HepG2 (cell line): ENCODE measurements around the gene LYSMD3. TPM values are rescaled to one million over a fixed set of nuclear protein-coding genes. Genes with fewer than 3 reads are reported as not detected.

ENCODE experiments used
- ATAC-seq: fragments of 200-7000 bp; cut with Tn5 transposase; 3 replicates; pipeline ENCODE4 v1.9.1; 2020; ENCODE audit warnings: mild to moderate bottlenecking, moderate library complexity
- BruUV-seq: library from RNA; stranded (reverse); fragments of 400-500 nt; replicated peaks from 2 replicates; lab custom pipeline; 2021; lab: Mats Ljungman, UMichigan
- CTCF ChIA-PET: fragments of 300-600 bp; formaldehyde crosslinking; extraction: SDS; loops from one replicate; lab custom pipeline; 2021; ENCODE audit warnings: low total read pairs, inconsistent platforms, low intra/inter-chr PET ratio; lab: Yijun Ruan, JAX
- POLR2A ChIA-PET: fragments of 350-600 bp; sonication (Branson Sonifier 250); formaldehyde crosslinking; loops from one replicate; lab custom pipeline; 2020; ENCODE audit warnings: antibody characterized with exemption, inconsistent platforms; lab: Yijun Ruan, JAX
- DNase-seq: peaks from one replicate; pipeline ENCODE4 v3.0.0-alpha.2; 2015; ENCODE audit warnings: low spot score
- FAIRE-seq: peaks from 3 replicates; lab custom pipeline; 2011; peaks lifted over from hg19 to GRCh38; lab: Jason Lieb, UNC
- H2AFZ ChIP-seq: one replicate; pipeline ENCODE4 v1.6.1; 2011; ENCODE audit warnings: low read length, inconsistent platforms
- H3K27ac ChIP-seq: fragments of 300-600 bp; 3 replicates; pipeline ENCODE4 v1.8.0; 2011; ENCODE audit warnings: mixed run types, mild to moderate bottlenecking, mixed read lengths, low read length, inconsistent platforms; ENCODE audit not compliant: insufficient read depth; ENCODE audit errors: extremely low read length
- H3K27me3 ChIP-seq, 2 experiments: fragments of 200-600 bp in 1 of 2; 2 replicates in 1 of 2; 3 replicates in 1 of 2; pipeline versions ENCODE4 v1.6.0 to v1.8.0; 2011; ENCODE audit warnings: low read length in 2 of 2, mild to moderate bottlenecking in 2 of 2, moderate library complexity in 2 of 2, inconsistent platforms in 1 of 2; ENCODE audit not compliant: insufficient read depth in 2 of 2, control insufficient read depth in 1 of 2
- H3K36me3 ChIP-seq, 2 experiments: fragments of 200-600 bp in 1 of 2; replicated peaks in 1 of 2; 2 replicates in 1 of 2; 3 replicates in 1 of 2; pipeline versions ENCODE4 v1.5.1 to v1.8.0; 2011; ENCODE audit warnings: low read length in 2 of 2, inconsistent platforms in 1 of 2; ENCODE audit not compliant: insufficient read depth in 2 of 2, control insufficient read depth in 1 of 2
- H3K4me1 ChIP-seq: 2 replicates; pipeline ENCODE4 v1.5.1; 2012; ENCODE audit warnings: low read length, inconsistent platforms; ENCODE audit not compliant: insufficient read depth
- H3K4me2 ChIP-seq: 2 replicates; pipeline ENCODE4 v1.6.0; 2011; ENCODE audit warnings: low read depth, low read length, inconsistent platforms
- H3K4me3 ChIP-seq, 3 experiments: fragments of 200-600 bp in 1 of 3; sonication (generic), shearing (Covaris generic) in 1 of 3; replicated peaks in 1 of 3; 2 replicates each; pipeline ENCODE4 v1.5.1; 2011 to 2016; ENCODE audit warnings: low read length in 3 of 3, inconsistent platforms in 2 of 3, low read depth in 2 of 3, mild to moderate bottlenecking in 2 of 3, control low read depth in 1 of 3, mixed read lengths in 1 of 3; ENCODE audit not compliant: insufficient read depth in 1 of 3
- H3K79me2 ChIP-seq: one replicate; pipeline ENCODE4 v1.6.1; 2011; ENCODE audit warnings: low read length, inconsistent platforms; ENCODE audit not compliant: insufficient read depth
- H3K9ac ChIP-seq: 2 replicates; pipeline ENCODE4 v1.6.0; 2011; ENCODE audit warnings: mild to moderate bottlenecking, low read depth, low read length, inconsistent platforms; ENCODE audit not compliant: insufficient read depth
- H3K9me3 ChIP-seq: 2 replicates; pipeline ENCODE4 v1.5.1; 2012; ENCODE audit warnings: mild to moderate bottlenecking, low read length
- H4K20me1 ChIP-seq: 2 replicates; pipeline ENCODE4 v1.6.0; 2011; ENCODE audit warnings: inconsistent platforms, mild to moderate bottlenecking, low read length, moderate library complexity; ENCODE audit not compliant: insufficient read depth
- ARID2 ChIP-seq: sonication (generic); formaldehyde crosslinking; IDR thresholded peaks from 2 replicates; pipeline ENCODE4 v1.8.1; 2022; ENCODE audit warnings: mild to moderate bottlenecking, missing genetic modification reagents, borderline replicate concordance
- ARNT2 ChIP-seq: sonication (generic); formaldehyde crosslinking; IDR thresholded peaks from 2 replicates; pipeline ENCODE4 v1.8.0; 2022; ENCODE audit warnings: mild to moderate bottlenecking, low read depth, missing genetic modification reagents, moderate library complexity
- GABPB1 ChIP-seq: IDR thresholded peaks from 2 replicates; pipeline ENCODE4 v1.6.1; 2016; ENCODE audit warnings: mild to moderate bottlenecking, missing genetic modification reagents, moderate library complexity, missing compliant biosample characterization
- HNF4A ChIP-seq: sonication (generic); formaldehyde crosslinking; IDR thresholded peaks from 2 replicates; pipeline ENCODE4 v1.4.0; 2020; ENCODE audit warnings: missing genetic modification reagents
- HNRNPLL ChIP-seq: fragments of 200-400 bp; formaldehyde crosslinking; IDR thresholded peaks from 2 replicates; pipeline ENCODE4 v1.6.1; 2017; ENCODE audit warnings: mild to moderate bottlenecking, low read depth, low read length; ENCODE audit not compliant: poor library complexity, severe bottlenecking
- ISL2 ChIP-seq: sonication (generic); formaldehyde crosslinking; IDR thresholded peaks from 2 replicates; pipeline ENCODE4 v1.5.0; 2020; ENCODE audit warnings: missing genetic modification reagents
- KAT7 ChIP-seq: IDR thresholded peaks from 2 replicates; pipeline ENCODE4 v1.6.1; 2018; ENCODE audit warnings: borderline replicate concordance, missing compliant biosample characterization
- MED1 ChIP-seq: sonication (generic); formaldehyde crosslinking; IDR thresholded peaks from 2 replicates; pipeline ENCODE4 v1.4.0; 2020; ENCODE audit warnings: missing genetic modification reagents
- NFYB ChIP-seq: sonication (generic); formaldehyde crosslinking; IDR thresholded peaks from 2 replicates; pipeline ENCODE4 v1.4.0; 2020; ENCODE audit warnings: missing genetic modification reagents
- PCBP1 ChIP-seq: fragments of 200-400 bp; formaldehyde crosslinking; IDR thresholded peaks from 2 replicates; pipeline ENCODE4 v1.6.1; 2017; ENCODE audit warnings: mild to moderate bottlenecking, low read depth, low read length, borderline replicate concordance
- RFX3 ChIP-seq: IDR thresholded peaks from 2 replicates; pipeline ENCODE4 v1.6.1; 2016; ENCODE audit warnings: missing biosample characterization, missing genetic modification reagents
- XRCC5 ChIP-seq: fragments of 200-400 bp; formaldehyde crosslinking; optimal IDR thresholded peaks from 2 replicates; pipeline ENCODE3; 2017; ENCODE audit warnings: mild to moderate bottlenecking, low read length
- ZMYM4 ChIP-seq: sonication (generic); formaldehyde crosslinking; IDR thresholded peaks from 2 replicates; pipeline ENCODE4 v1.8.1; 2023; ENCODE audit warnings: mild to moderate bottlenecking, missing genetic modification reagents
- ZNF350 ChIP-seq: sonication (generic); formaldehyde crosslinking; IDR thresholded peaks from 2 replicates; pipeline ENCODE4 v1.4.0; 2020; ENCODE audit warnings: mild to moderate bottlenecking, low read depth, missing genetic modification reagents, borderline replicate concordance
- ZNF616 ChIP-seq: sonication (generic); formaldehyde crosslinking; IDR thresholded peaks from 2 replicates; pipeline ENCODE4 v1.5.0; 2020; ENCODE audit warnings: low read depth, mild to moderate bottlenecking, missing genetic modification reagents
- WGBS: methylation state at CpG from one replicate; pipeline ENCODE4 v1.1.6; 2017; ENCODE audit warnings: low lambda C conversion rate; 5-methylcytosine and 5-hydroxymethylcytosine counted together
- in situ Hi-C: cut with HindIII; loops from 2 replicates; pipeline ENCODE4 v1.10.0; 2017; ENCODE audit warnings: low pct_unique_long_range_greater_than_20kb; ENCODE audit not compliant: extremely low pct_ligation_motif_present
- intact Hi-C: fragments of 100-400 bp; cut with micrococcal nuclease; formaldehyde crosslinking; loops from one replicate; pipeline ENCODE4 v1.10.0; 2022; ENCODE audit not compliant: unreplicated experiment
- polyA plus RNA-seq, 8 experiments: library from polyadenylated mRNA; depleted of rRNA in 3 of 8; stranded (reverse) in 7 of 8; unstranded in 1 of 8; fragments of >200 nt; fragmentation: Illumina TruSeq in 4 of 8; extraction: Trizol in 4 of 8; gene quantifications; 2 replicates each; pipeline versions ENCODE4 v1.2.1 to v1.2.3, GENCODE V29; 2011 to 2016; ENCODE audit warnings: low read depth in 4 of 8, missing spikeins in 1 of 8, mixed read lengths in 1 of 8; ENCODE audit not compliant: insufficient read depth in 1 of 8
- total RNA-seq, 5 experiments: library from RNA; depleted of rRNA; stranded (reverse); fragments of >200 nt; fragmentation: Illumina TruSeq; extraction: Trizol; gene quantifications; 2 replicates each; pipeline ENCODE4 v1.2.3, GENCODE V29; 2016; ENCODE audit warnings: low read depth in 1 of 5
- TF ChIP-seq, protein P1 (sequence below): sonication (generic); formaldehyde crosslinking; IDR thresholded peaks from 2 replicates; pipeline ENCODE4 v1.8.1; 2023; ENCODE audit warnings: missing genetic modification reagents, inconsistent platforms, borderline replicate concordance
- TF ChIP-seq, protein P2 (sequence below): sonication (generic); formaldehyde crosslinking; IDR thresholded peaks from 2 replicates; pipeline ENCODE4 v1.4.0; 2020; ENCODE audit warnings: low read depth, mild to moderate bottlenecking, missing genetic modification reagents
- TF ChIP-seq, protein P3 (sequence below): sonication (generic); formaldehyde crosslinking; IDR thresholded peaks from 2 replicates; pipeline ENCODE4 v1.5.0; 2020; ENCODE audit warnings: missing genetic modification reagents

LYSMD3 gene
- total and polyA plus RNA-seq, 2 of the 13 experiments (the other 11 are each of a cell fraction or from before 2014, with no cell fraction given), result 9.1 to 13.8 TPM

DNA sequence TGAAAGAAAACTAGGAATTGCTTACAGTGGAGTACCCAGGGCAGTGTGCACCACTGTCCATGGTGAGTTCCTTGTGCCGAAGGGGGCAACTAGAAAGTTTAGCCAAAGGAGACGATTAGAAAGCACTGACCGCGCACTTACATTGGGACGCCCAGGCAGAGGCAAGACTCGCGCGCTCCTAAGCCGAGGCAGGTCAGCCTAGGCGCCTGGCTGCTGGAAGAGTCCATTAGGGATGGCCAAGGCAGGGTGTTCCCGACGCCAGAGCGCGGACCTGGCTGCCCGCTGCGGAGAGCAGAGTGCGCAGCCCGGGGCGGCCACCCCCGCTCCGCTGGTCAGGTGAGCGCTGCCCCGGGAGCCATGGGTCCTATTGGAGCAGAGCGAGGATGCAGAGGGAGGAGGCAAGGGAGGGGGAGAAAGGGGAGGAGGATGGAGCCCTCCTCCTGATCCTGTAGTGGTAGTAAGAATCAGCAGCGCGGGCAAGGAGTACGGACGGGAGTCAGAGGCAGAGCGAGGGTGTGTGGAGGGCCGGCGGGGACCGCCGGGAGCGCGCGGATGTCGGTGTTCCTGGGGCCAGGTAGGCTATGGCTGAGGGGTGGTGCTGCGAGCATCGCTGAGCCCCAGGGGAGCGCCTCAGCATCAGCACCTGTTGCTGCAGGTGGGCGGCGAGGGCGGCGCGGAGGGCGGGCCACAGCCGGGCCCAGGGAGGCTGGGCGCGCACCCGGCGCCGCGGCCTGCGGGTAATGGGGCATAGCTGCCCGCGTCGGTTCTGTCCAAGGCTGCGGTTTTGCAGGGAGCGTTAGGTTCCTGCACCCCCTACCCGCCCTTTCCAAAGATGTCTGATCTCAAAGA, 29.2 kb upstream of the LYSMD3 start, which contains the start of gene ADGRV1:
ADGRV1 (plus strand) TSS at position 454 of the 849 bp plus-strand sequence; CDS start at position 553, 99 bp downstream.
- no peaks in the 10 kb centered on the region for H3K4me1 ChIP-seq
- peak within 1 kb of the TSS; percentile 45 for H3K4me2 ChIP-seq
- H3K9ac ChIP-seq, result no peak within 1 kb of the TSS
- peak; percentile 9 for DNase-seq
- intact Hi-C loops, result no loop called here
- H3K4me3 ChIP-seq, result peak within 1 kb of the TSS in 2 of 3 experiments; percentile 19 to 58; a peak in 2 of 6 replicates
- CTCF ChIA-PET, result no interaction called here
- no peaks in the 10 kb centered on the region for H4K20me1 ChIP-seq
- no peaks in the 10 kb centered on the region for H3K79me2 ChIP-seq
- ATAC-seq, result peak; percentile 98
- no TSS peak for BruUV-seq
- 36% methylated on average over 42 of the region's 60 CpGs for WGBS
- no peak within 1 kb of the TSS for H2AFZ ChIP-seq
- in situ Hi-C loops, result no loop called here
- no peaks in the 10 kb centered on the region for H3K9me3 ChIP-seq
- FAIRE-seq, result no peak
- no peaks in the 10 kb centered on the region for H3K36me3 ChIP-seq
- peaks cover 2 to 28% of the 10 kb centered on the region in 2 experiments; a peak in 3 of 5 replicates for H3K27me3 ChIP-seq
- POLR2A ChIA-PET, result no interaction called here
- H3K27ac ChIP-seq, result no peak within 1 kb of the TSS
- TF ChIP-seq HNF4A, result no peak
- peak; percentile 42; the same call in 1 of the 2 replicates for TF ChIP-seq GABPB1
- TF ChIP-seq ARID2 (CRISPR knock-in tag), result no peak
- TF ChIP-seq PCBP1, result no peak
- no peak for TF ChIP-seq MED1 (CRISPR knock-in tag)
- TF ChIP-seq KAT7 (CRISPR knock-in tag), result no peak
- TF ChIP-seq NFYB (CRISPR knock-in tag), result peak; percentile 34; the same call in 1 of the 2 replicates
- TF ChIP-seq HNRNPLL, result peak; percentile 34
- TF ChIP-seq, protein P1, sequence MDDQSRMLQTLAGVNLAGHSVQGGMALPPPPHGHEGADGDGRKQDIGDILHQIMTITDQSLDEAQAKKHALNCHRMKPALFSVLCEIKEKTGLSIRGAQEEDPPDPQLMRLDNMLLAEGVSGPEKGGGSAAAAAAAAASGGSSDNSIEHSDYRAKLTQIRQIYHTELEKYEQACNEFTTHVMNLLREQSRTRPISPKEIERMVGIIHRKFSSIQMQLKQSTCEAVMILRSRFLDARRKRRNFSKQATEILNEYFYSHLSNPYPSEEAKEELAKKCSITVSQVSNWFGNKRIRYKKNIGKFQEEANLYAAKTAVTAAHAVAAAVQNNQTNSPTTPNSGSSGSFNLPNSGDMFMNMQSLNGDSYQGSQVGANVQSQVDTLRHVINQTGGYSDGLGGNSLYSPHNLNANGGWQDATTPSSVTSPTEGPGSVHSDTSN (CRISPR knock-in tag), result no peak
- TF ChIP-seq, protein P2, sequence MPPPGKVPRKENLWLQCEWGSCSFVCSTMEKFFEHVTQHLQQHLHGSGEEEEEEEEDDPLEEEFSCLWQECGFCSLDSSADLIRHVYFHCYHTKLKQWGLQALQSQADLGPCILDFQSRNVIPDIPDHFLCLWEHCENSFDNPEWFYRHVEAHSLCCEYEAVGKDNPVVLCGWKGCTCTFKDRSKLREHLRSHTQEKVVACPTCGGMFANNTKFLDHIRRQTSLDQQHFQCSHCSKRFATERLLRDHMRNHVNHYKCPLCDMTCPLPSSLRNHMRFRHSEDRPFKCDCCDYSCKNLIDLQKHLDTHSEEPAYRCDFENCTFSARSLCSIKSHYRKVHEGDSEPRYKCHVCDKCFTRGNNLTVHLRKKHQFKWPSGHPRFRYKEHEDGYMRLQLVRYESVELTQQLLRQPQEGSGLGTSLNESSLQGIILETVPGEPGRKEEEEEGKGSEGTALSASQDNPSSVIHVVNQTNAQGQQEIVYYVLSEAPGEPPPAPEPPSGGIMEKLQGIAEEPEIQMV (CRISPR knock-in tag), result 0 out of 2 replicates have a peak, but pooled peaks have one; percentile 53
- TF ChIP-seq, protein P3, sequence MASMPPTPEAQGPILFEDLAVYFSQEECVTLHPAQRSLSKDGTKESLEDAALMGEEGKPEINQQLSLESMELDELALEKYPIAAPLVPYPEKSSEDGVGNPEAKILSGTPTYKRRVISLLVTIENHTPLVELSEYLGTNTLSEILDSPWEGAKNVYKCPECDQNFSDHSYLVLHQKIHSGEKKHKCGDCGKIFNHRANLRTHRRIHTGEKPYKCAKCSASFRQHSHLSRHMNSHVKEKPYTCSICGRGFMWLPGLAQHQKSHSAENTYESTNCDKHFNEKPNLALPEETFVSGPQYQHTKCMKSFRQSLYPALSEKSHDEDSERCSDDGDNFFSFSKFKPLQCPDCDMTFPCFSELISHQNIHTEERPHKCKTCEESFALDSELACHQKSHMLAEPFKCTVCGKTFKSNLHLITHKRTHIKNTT (CRISPR knock-in tag), result no peak
- TF ChIP-seq ISL2 (CRISPR knock-in tag), result no peak
- TF ChIP-seq ZMYM4, result 0 out of 2 replicates have a peak, but pooled peaks have one; percentile 16
- TF ChIP-seq ARNT2 (CRISPR knock-in tag), result no peak
- TF ChIP-seq XRCC5, result no peak
- TF ChIP-seq ZNF616 (CRISPR knock-in tag), result no peak
- no peak for TF ChIP-seq ZNF350 (CRISPR knock-in tag)
- TF ChIP-seq RFX3, result no peak
